Peyer's patch (tissue), 4 donors: ENCODE measurements around the gene EIPR1.

Source experiments
- CTCF ChIP-seq, 6 experiments: fragments of 450-650 bp in 4 of 6; fragments of 200-600 bp in 2 of 6; sonication (generic) in 1 of 6; IDR thresholded peaks; one replicate each; pipeline ENCODE4 v1.5.1; 2017 to 2019; ENCODE audit warnings: antibody characterized with exemption in 6 of 6, mild to moderate bottlenecking in 3 of 6, moderate library complexity in 1 of 6
- POLR2A ChIP-seq, 2 donors: fragments of 450-650 bp; IDR thresholded peaks; one replicate each; pipeline ENCODE4 v1.5.1; 2017; ENCODE audit warnings: antibody characterized with exemption in 2 of 2, mild to moderate bottlenecking in 2 of 2, moderate library complexity in 2 of 2

DNA sequence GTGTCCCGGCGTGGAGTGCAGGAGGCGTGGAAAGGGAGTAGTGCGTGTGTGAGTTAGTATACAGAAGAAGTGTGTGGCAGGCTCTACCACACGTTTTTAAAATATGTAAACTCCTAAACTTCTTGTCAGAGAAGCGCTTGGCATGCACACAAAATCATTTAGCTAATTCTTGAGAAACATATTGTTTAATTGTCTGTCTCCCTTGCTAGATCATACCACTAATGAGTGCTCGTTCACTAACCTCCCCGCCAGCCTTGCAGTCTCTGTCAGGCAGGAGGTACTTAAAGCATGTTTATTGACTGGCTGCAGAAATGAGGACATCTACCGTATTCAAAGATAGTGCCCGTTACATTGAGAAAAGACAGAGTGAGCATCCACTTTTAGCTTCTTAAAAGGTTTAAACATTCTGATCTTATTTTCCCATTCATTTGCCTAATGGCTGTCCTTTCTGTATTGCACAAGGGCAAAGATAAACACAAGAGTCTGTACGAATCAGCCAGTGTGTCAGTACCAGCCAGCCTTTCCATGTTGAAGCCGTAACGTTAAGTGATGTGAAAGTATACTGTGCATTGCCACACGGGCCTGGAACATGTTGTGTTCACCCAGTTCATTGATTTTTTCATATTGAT, 43.3 kb upstream of the EIPR1 start:
- TF ChIP-seq CTCF (IDR thresholded peaks at IDR 0.05) (no peak), POLR2A (IDR thresholded peaks at IDR 0.05) (no peak)
